Bronchial epithelial cell (primary cell): ENCODE data around the gene MYMK. TPM values are rescaled to one million over a fixed set of nuclear protein-coding genes. Genes with fewer than 3 reads are reported as not detected.

Source experiments
- DNase-seq: peaks from one replicate; pipeline ENCODE4 v3.0.0-alpha.2; 2010; ENCODE audit warnings: low read depth
- FAIRE-seq: peaks from 2 replicates; lab custom pipeline; 2011; peaks lifted over from hg19 to GRCh38; lab: Jason Lieb, UNC
- H3K27me3 ChIP-seq: 2 replicates; pipeline ENCODE4 v1.5.1; 2011; ENCODE audit warnings: low read length; ENCODE audit not compliant: control insufficient read depth, insufficient read depth
- H3K36me3 ChIP-seq: 2 replicates; pipeline ENCODE4 v1.5.1; 2011; ENCODE audit warnings: low read length; ENCODE audit not compliant: control insufficient read depth, insufficient read depth
- H3K4me3 ChIP-seq: 2 replicates; pipeline ENCODE4 v1.5.1; 2011; ENCODE audit warnings: mild to moderate bottlenecking, low read depth, low read length, control low read depth
- CTCF ChIP-seq: IDR thresholded peaks from 2 replicates; pipeline ENCODE4 v1.5.1; 2011; ENCODE audit warnings: mild to moderate bottlenecking, moderate library complexity, low read length, control low read depth, inconsistent platforms; ENCODE audit not compliant: insufficient read depth, severe bottlenecking
- total RNA-seq: library from RNA; depleted of rRNA; stranded (reverse); fragments of >200 nt; gene quantifications from 2 replicates; pipeline ENCODE4 v1.2.1, GENCODE V29; 2014

MYMK gene
- total RNA-seq, 1 donor from 2014 or later = not detected

GRCh38 chr9:133505901-133506652, 18.7 kb downstream of the MYMK start:
- TF ChIP-seq CTCF = no peak
- FAIRE-seq (no peak), DNase-seq (no peak)
- Histone ChIP-seq H3K27me3 (peaks cover 3% of the 10 kb centered on the region), H3K36me3 (no peaks in the 10 kb centered on the region), H3K4me3 (no peak overlapping the region)

- Histone ChIP-seq H3K4me3 (no peak overlapping the region), H3K36me3 (no peaks in the 10 kb centered on the region), H3K27me3 (peaks cover 3% of the 10 kb centered on the region)
- FAIRE-seq = no peak
- DNase-seq = no peak
- no peak for TF ChIP-seq CTCF
These were observed 19.5 kb downstream of the MYMK start for GRCh38 chr9:133505186-133505830.

GRCh38 chr9:133502112-133502511, 22.6 kb downstream of the MYMK start:
- DNase-seq (no peak), FAIRE-seq (no peak)
- Histone ChIP-seq H3K4me3 (no peak overlapping the region), H3K27me3 (no peaks in the 10 kb centered on the region), H3K36me3 (no peaks in the 10 kb centered on the region)
- TF ChIP-seq CTCF = no peak

- Histone ChIP-seq H3K4me3 (no peak overlapping the region), H3K36me3 (no peaks in the 10 kb centered on the region), H3K27me3 (no peaks in the 10 kb centered on the region)
- FAIRE-seq = no peak
- no peak for TF ChIP-seq CTCF
- no peak for DNase-seq
These were observed 24.9 kb downstream of the MYMK start for GRCh38 chr9:133499892-133500270.

- TF ChIP-seq CTCF = no peak
- DNase-seq = no peak
- Histone ChIP-seq H3K4me3 (no peak overlapping the region), H3K36me3 (no peaks in the 10 kb centered on the region), H3K27me3 (no peaks in the 10 kb centered on the region)
- FAIRE-seq = no peak
These were observed 25.4 kb downstream of the MYMK start for GRCh38 chr9:133499132-133499891.
